Hepatocyte (in vitro differentiated cells): ENCODE data around the gene B4GALT4. TPM values are rescaled to one million over a fixed set of nuclear protein-coding genes. Genes with fewer than 3 reads are reported as not detected.

Experiments
- DNase-seq: peaks from one replicate; pipeline ENCODE4 v3.0.0-alpha.2; 2016; ENCODE audit warnings: low spot score
- H2AFZ ChIP-seq: fragments of 200-600 bp; sonication (generic); 2 replicates; pipeline ENCODE4 v1.6.0; 2016; ENCODE audit warnings: antibody characterized with exemption, mild to moderate bottlenecking
- H3K27ac ChIP-seq: fragments of 200-600 bp; sonication (generic); 2 replicates; pipeline ENCODE4 v1.5.1; 2016; ENCODE audit warnings: mild to moderate bottlenecking
- H3K27me3 ChIP-seq: fragments of 200-600 bp; sonication (generic); 2 replicates; pipeline ENCODE4 v1.6.1; 2016
- H3K36me3 ChIP-seq: fragments of 200-600 bp; sonication (generic); replicated peaks from 2 replicates; pipeline ENCODE4 v1.5.1; 2016; ENCODE audit warnings: low read depth; ENCODE audit not compliant: insufficient read depth
- H3K4me1 ChIP-seq: fragments of 200-600 bp; sonication (generic); 2 replicates; pipeline ENCODE4 v1.5.1; 2016; ENCODE audit warnings: mild to moderate bottlenecking, moderate library complexity; ENCODE audit not compliant: insufficient read depth
- H3K4me2 ChIP-seq: fragments of 200-600 bp; sonication (generic); 2 replicates; pipeline ENCODE4 v1.6.0; 2016
- H3K4me3 ChIP-seq: fragments of 200-600 bp; sonication (generic); 2 replicates; pipeline ENCODE4 v1.5.1; 2016; ENCODE audit warnings: mild to moderate bottlenecking
- H3K79me2 ChIP-seq: fragments of 200-600 bp; sonication (generic); 2 replicates; pipeline ENCODE4 v1.6.0; 2017; ENCODE audit warnings: mild to moderate bottlenecking
- H3K9me2 ChIP-seq: fragments of 200-600 bp; sonication (generic); replicated peaks from 2 replicates; pipeline ENCODE4 v1.6.0; 2017; ENCODE audit warnings: mild to moderate bottlenecking; ENCODE audit not compliant: insufficient read depth
- H3K9me3 ChIP-seq: fragments of 200-600 bp; sonication (generic); 2 replicates; pipeline ENCODE4 v1.5.1; 2016; ENCODE audit warnings: low read depth, mild to moderate bottlenecking
- H4K20me1 ChIP-seq: fragments of 200-600 bp; sonication (generic); 2 replicates; pipeline ENCODE4 v1.6.0; 2016; ENCODE audit warnings: mild to moderate bottlenecking; ENCODE audit not compliant: insufficient read depth, poor library complexity, severe bottlenecking
- CTCF ChIP-seq: fragments of 200-600 bp; sonication (generic); IDR thresholded peaks from 2 replicates; pipeline ENCODE4 v1.5.1; 2016; ENCODE audit warnings: antibody characterized with exemption, mild to moderate bottlenecking; ENCODE audit not compliant: poor library complexity
- EZH2 ChIP-seq: fragments of 200-600 bp; sonication (generic); IDR thresholded peaks from 2 replicates; pipeline ENCODE4 v1.6.1; 2016; ENCODE audit warnings: antibody characterized with exemption, mild to moderate bottlenecking, borderline replicate concordance
- EZH2phosphoT487 ChIP-seq: fragments of 200-600 bp; sonication (generic); IDR thresholded peaks from one replicate; pipeline ENCODE4 v1.6.1; 2018; ENCODE audit warnings: antibody characterized with exemption, mild to moderate bottlenecking, low read depth, moderate library complexity; ENCODE audit not compliant: unreplicated experiment, severe bottlenecking
- WGBS: methylation state at CpG from one replicate; pipeline ENCODE4 v1.1.6; 2016; ENCODE audit warnings: low lambda C conversion rate; ENCODE audit errors: missing lambda C conversion rate; 5-methylcytosine and 5-hydroxymethylcytosine counted together
- polyA plus RNA-seq: library from polyadenylated mRNA; unstranded; fragments of >200 nt; fragmentation: Nextera tagmentation; extraction: Ambion mirVana; gene quantifications from 2 replicates; pipeline ENCODE4 v1.2.1, GENCODE V29; 2016
- total RNA-seq: library from RNA; depleted of rRNA; stranded (reverse); fragments of >200 nt; gene quantifications from 2 replicates; pipeline ENCODE4 v1.2.3, GENCODE V29; 2014

The B4GALT4 gene
- total and polyA plus RNA-seq, 2 experiments from 2014 or later = 54.0 to 55.7 TPM

DNA sequence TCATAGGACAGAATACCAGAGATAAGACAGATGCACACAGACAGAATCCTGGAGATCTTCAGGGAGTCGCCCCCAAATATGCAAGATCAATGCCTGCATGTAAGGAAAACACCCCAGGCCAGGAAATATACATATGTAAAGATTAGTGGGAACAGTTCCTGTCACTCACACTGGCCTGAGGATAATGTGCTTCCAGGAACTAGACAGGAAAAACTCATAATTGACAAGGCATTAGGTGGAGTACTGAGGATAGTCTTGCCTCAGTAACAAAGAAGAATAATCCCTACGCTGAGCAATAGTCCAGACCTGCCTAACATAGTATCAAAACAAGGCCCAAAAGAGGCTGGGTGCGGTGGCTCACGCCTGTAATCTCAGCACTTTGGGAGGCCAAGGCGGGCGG lies 20.4 kb upstream of the B4GALT4 start:
- H3K27ac ChIP-seq = no peak overlapping the region
- H4K20me1 ChIP-seq = no peaks in the 10 kb centered on the region
- no peaks in the 10 kb centered on the region for H3K36me3 ChIP-seq
- no peaks in the 10 kb centered on the region for H3K9me2 ChIP-seq
- WGBS = 78% methylated on average over 6 of the region's 6 CpGs
- H3K4me1 ChIP-seq = peaks cover 6% of the 10 kb centered on the region
- DNase-seq = no peak
- H3K9me3 ChIP-seq = no peaks in the 10 kb centered on the region
- H3K79me2 ChIP-seq = no peaks in the 10 kb centered on the region
- H3K4me2 ChIP-seq = no peak overlapping the region
- TF ChIP-seq CTCF = no peak
- TF ChIP-seq EZH2 = no peak
- TF ChIP-seq EZH2phosphoT487 = no peak
- no peaks in the 10 kb centered on the region for H3K27me3 ChIP-seq
- no peak overlapping the region for H2AFZ ChIP-seq
- H3K4me3 ChIP-seq = no peak overlapping the region

DNA sequence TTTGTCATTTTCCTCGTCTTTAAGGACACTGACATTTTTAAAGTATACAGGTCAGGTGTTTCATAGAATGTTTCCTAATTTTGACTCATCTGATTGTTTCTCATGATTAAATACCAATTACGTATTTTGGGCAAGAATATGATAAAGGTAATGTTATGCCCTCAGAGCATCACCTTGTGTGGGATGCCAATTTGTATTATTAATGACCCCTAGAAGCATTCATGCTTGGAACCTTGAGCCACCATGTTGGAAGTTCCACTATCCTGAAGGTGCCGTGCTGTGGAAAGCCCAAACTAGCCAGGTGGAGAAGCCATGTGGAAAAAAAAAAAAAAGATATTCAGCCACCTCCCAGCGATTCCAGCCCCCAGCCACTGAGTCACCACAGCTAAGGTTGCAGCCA lies 19.1 kb upstream of the B4GALT4 start:
- no peak for DNase-seq
- Histone ChIP-seq H3K27ac (no peak overlapping the region), H3K4me2 (no peak overlapping the region), H2AFZ (no peak overlapping the region), H3K4me3 (no peak overlapping the region), H3K9me2 (no peaks in the 10 kb centered on the region), H3K79me2 (no peaks in the 10 kb centered on the region), H3K36me3 (no peaks in the 10 kb centered on the region), H3K27me3 (no peaks in the 10 kb centered on the region), H4K20me1 (no peaks in the 10 kb centered on the region), H3K9me3 (no peaks in the 10 kb centered on the region), H3K4me1 (peaks cover 6% of the 10 kb centered on the region)
- TF ChIP-seq CTCF (no peak), EZH2phosphoT487 (no peak), EZH2 (no peak)
- 93% methylated on average over 4 of the region's 4 CpGs for WGBS

GRCh38 chr3:119258915-119259314 lies 18.2 kb upstream of the B4GALT4 start:
- Histone ChIP-seq H3K36me3 (no peaks in the 10 kb centered on the region), H3K4me1 (peaks cover 6% of the 10 kb centered on the region), H3K79me2 (no peaks in the 10 kb centered on the region), H3K9me2 (no peaks in the 10 kb centered on the region), H3K4me2 (no peak overlapping the region), H3K9me3 (no peaks in the 10 kb centered on the region), H3K27ac (peak overlapping the region; percentile 77), H3K27me3 (no peaks in the 10 kb centered on the region), H4K20me1 (no peaks in the 10 kb centered on the region), H3K4me3 (no peak overlapping the region), H2AFZ (peak overlapping the region; percentile 28)
- WGBS = 29% methylated on average over 1 of the region's 1 CpG
- no peak for TF ChIP-seq EZH2phosphoT487
- TF ChIP-seq EZH2 = no peak
- no peak for TF ChIP-seq CTCF
- no peak for DNase-seq
